Suprapubic skin (tissue), 4 donors: ENCODE results near the gene PSTPIP2.

Experiments
- EP300 ChIP-seq: sonication (generic); formaldehyde crosslinking; IDR thresholded peaks from one replicate; pipeline ENCODE4 v1.6.1; 2017; ENCODE audit warnings: antibody characterized with exemption
- POLR2A ChIP-seq, 2 donors: fragments of 450-650 bp; IDR thresholded peaks; one replicate each; pipeline ENCODE4 v1.6.1; 2017; ENCODE audit warnings: antibody characterized with exemption in 2 of 2, mild to moderate bottlenecking in 2 of 2, moderate library complexity in 2 of 2
- POLR2AphosphoS5 ChIP-seq, 3 donors: sonication (generic); formaldehyde crosslinking; IDR thresholded peaks; one replicate each; pipeline ENCODE4 v1.6.1; 2017; ENCODE audit warnings: antibody characterized with exemption in 3 of 3
- TF ChIP-seq, protein P1 (sequence below), 2 donors: fragments of 200-600 bp in 1 of 2; fragments of 450-650 bp in 1 of 2; sonication (generic) in 1 of 2; IDR thresholded peaks; one replicate each; pipeline ENCODE4 v1.5.1; 2016 to 2019; ENCODE audit warnings: antibody characterized with exemption in 2 of 2, mild to moderate bottlenecking in 1 of 2, moderate library complexity in 1 of 2

DNA sequence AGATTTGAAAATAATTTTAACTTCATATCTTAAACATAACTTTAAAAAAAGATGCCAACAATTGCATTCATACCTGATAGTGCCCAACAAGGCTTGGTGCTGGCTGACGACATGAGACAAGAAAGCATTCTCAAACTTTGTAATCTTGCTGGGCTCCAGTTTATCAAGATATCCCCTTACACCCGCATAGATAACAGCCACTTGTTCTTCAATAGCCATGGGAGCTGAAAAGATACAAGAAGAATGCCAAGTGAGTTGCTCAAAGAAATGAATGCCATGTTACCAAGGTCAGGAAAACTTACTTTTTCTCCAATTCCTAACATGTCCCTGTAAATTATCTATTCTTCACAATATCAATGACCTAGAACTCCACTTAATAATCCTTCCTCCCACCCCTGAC, 12.4 kb upstream of the PSTPIP2 start:
- TF ChIP-seq, protein P1, sequence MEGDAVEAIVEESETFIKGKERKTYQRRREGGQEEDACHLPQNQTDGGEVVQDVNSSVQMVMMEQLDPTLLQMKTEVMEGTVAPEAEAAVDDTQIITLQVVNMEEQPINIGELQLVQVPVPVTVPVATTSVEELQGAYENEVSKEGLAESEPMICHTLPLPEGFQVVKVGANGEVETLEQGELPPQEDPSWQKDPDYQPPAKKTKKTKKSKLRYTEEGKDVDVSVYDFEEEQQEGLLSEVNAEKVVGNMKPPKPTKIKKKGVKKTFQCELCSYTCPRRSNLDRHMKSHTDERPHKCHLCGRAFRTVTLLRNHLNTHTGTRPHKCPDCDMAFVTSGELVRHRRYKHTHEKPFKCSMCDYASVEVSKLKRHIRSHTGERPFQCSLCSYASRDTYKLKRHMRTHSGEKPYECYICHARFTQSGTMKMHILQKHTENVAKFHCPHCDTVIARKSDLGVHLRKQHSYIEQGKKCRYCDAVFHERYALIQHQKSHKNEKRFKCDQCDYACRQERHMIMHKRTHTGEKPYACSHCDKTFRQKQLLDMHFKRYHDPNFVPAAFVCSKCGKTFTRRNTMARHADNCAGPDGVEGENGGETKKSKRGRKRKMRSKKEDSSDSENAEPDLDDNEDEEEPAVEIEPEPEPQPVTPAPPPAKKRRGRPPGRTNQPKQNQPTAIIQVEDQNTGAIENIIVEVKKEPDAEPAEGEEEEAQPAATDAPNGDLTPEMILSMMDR (IDR thresholded peaks at IDR 0.05): no peak
- TF ChIP-seq EP300 (no peak), POLR2AphosphoS5 (IDR thresholded peaks at IDR 0.05) (no peak), POLR2A (IDR thresholded peaks at IDR 0.05) (no peak)
